Epithelial cell of proximal tubule (primary cell): ENCODE results near the gene C9orf57. TPM values are rescaled to one million over a fixed set of nuclear protein-coding genes. Genes with fewer than 3 reads are reported as not detected.
"Not testable (repeated sequence)": the region's sequence is repeated elsewhere in the genome, so short reads cannot be mapped to it uniquely, and the experiment has no call there.

Experiments
- DNase-seq: peaks from one replicate; pipeline ENCODE4 v3.0.0-alpha.2; 2011; ENCODE audit warnings: low read depth
- H3K4me3 ChIP-seq: 2 replicates; pipeline ENCODE4 v1.5.1; 2011; ENCODE audit warnings: low read depth, mild to moderate bottlenecking, low read length
- total RNA-seq: library from RNA; depleted of rRNA; stranded (reverse); fragments of >200 nt; gene quantifications from 2 replicates; pipeline ENCODE4 v1.2.3, GENCODE V29; 2015
- TF ChIP-seq, protein P1 (sequence below): conservative IDR thresholded peaks from 2 replicates; pipeline ENCODE4 v1.5.1; 2012; ENCODE audit warnings: low read depth, mild to moderate bottlenecking, low read length

Gene C9orf57, protein sequence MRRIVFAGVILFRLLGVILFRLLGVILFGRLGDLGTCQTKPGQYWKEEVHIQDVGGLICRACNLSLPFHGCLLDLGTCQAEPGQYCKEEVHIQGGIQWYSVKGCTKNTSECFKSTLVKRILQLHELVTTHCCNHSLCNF
- total RNA-seq: not detected in 2 replicates

DNA sequence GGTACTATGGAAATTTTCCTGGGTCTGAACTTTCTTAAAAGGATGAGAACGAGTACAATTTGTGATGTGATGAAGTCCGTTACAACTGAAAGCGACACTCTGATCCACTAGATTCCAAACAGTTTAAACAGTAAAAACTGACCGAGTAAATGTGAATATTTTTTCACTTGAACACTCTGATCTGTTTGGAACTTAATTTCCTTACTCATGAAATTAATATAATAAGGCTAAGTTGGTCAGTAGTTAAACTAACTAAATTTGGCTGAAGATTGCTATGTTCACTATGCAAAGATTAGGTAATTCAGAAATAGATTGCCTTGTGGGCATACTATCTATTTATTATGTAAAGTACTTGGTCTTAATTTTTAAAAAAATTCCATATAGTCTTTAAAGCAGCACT lies at the start of gene C9orf57:
C9orf57 (minus strand) TSS at position 101 of the 400 bp plus-strand sequence. CDS start 1,282 bp downstream, outside the sequence.
- H3K4me3 ChIP-seq: no peak within 1 kb of the TSS
- no peak for DNase-seq
- TF ChIP-seq, protein P1, sequence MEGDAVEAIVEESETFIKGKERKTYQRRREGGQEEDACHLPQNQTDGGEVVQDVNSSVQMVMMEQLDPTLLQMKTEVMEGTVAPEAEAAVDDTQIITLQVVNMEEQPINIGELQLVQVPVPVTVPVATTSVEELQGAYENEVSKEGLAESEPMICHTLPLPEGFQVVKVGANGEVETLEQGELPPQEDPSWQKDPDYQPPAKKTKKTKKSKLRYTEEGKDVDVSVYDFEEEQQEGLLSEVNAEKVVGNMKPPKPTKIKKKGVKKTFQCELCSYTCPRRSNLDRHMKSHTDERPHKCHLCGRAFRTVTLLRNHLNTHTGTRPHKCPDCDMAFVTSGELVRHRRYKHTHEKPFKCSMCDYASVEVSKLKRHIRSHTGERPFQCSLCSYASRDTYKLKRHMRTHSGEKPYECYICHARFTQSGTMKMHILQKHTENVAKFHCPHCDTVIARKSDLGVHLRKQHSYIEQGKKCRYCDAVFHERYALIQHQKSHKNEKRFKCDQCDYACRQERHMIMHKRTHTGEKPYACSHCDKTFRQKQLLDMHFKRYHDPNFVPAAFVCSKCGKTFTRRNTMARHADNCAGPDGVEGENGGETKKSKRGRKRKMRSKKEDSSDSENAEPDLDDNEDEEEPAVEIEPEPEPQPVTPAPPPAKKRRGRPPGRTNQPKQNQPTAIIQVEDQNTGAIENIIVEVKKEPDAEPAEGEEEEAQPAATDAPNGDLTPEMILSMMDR: no peak

DNA sequence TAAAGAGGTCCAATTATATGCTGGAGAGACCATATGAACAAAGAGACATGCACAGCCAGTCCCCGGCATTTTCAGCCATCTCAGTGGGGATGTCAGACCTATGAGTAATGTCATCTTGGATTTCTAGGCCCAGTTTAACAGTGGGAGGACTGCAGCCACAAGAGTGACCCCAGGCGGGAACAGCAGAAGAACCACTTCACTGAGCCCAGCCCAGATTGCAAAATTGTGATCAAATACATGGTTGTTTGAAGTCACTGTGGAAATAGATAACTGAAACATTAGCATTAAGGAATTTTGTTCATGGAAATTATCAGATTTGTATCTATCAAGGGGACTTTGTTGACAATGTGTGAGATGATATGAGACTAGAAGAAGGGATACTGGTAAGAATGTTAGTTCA lies 42.1 kb upstream of the C9orf57 start:
- H3K4me3 ChIP-seq: no peak overlapping the region
- no peak for DNase-seq
- TF ChIP-seq, protein P1: no peak

DNA sequence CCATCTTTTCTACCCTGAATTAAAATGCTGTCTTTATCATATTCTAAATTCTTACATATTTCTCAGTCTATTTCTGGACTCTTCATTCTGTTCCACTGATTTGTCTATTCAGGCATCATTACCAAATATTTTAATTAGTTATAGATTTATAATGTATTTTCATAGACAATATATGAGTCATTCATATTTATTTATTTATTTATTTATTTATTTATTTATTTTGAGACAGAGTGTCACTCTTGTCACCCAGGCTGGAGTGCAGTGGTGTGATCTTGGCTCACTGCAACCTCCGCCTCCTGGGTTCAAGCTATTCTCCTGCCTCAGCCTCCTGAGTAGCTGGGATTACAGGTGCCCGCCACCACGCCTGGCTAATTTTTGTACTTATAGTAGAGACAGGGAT lies 35.1 kb upstream of the C9orf57 start:
- DNase-seq, H3K4me3 ChIP-seq: not testable (repeated sequence)

DNA sequence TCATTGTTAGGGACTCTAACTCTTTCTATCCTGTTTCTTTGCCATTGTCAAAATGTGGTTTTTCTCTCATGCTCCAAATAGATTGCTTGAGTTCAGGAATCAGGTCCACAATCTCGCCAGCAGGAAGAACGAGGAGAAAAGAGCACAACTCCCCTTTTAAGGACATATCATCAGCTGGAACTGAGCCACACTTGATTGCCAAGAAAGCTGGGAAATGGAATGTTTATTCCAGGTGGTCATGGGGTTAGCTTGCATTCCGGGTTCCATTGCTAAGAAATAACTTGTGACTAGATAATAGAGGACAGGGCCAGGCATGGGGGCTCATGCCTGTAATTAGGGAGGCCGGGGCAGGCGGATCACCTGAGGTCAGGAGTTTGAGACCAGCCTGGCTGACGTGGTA lies 32.4 kb upstream of the C9orf57 start:
- TF ChIP-seq, protein P1: no peak
- peak; percentile 59 for DNase-seq
- H3K4me3 ChIP-seq: no peak overlapping the region

DNA sequence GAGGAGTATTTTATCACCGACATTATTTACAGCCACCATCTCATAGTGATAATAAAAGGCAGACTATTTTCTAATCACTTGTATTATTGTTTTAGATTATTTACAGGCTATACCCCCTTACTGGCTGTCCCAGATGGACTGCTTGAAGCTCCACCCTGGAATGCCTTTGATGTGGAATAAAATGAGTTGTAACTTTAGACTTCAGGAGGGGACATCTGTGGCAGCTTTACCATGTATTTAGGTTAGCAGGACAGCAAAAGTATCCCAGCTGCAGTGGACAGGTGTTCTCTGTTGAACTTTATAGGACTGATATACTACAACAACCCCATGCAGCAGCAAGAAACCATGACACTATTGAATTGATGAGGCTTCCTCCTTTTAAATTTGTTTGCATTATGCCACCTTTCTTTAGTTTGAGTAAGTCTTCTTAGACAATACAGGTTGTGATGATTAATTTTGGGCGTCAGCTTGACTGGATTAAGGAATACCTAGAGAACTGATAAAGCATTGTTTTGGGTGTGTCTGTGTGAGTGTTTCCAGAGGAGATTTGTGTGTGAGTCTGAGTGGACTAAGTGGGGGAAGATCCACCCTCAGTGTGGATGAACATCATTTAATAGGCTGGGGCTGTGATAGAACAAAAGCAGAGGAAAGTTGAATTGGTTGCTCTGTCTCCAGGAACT lies 29.2 kb upstream of the C9orf57 start:
- TF ChIP-seq, protein P1: no peak

DNA sequence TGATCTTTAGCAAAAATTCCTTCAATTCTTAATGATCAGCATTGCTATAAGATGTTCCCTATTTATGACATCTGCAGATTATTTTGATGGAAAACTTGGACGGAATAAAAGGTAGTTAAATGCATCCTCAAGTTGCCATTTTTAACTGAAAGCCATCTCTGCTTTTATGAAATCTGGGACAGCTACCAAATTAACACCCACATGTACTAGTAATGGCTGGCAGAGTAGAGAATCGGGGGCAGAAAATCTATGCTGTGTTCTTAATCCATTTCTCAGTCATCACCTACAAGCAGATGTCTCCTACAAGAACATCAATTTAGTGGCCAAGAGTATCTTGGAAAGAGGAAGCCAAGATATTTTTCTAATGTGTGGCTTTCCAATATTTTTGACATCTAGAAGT lies 22.1 kb upstream of the C9orf57 start:
- no peak overlapping the region for H3K4me3 ChIP-seq
- TF ChIP-seq, protein P1: no peak
- no peak for DNase-seq

More for the DNA sequence above, 29.2 kb upstream of the C9orf57 start:
- no peak for DNase-seq
- no peak overlapping the region for H3K4me3 ChIP-seq

DNA sequence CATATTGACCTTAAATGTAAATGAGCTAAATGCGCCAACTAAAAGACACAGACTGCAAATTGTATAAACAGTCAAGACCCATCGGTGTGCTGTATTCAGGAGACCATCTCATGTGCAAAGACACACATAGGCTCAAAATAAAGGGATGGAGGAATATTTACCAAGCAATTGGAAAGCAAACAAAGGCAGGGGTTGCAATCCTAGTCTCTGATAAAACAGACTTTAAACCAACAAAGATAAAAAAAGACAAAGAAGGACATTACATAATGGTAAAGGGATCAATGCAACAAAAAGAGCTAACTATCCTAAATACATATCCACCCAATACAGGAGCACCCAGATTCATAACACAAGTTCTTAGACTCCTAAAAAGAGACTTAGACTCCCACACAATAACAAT lies 14.3 kb upstream of the C9orf57 start:
- not testable (repeated sequence) for DNase-seq, H3K4me3 ChIP-seq

DNA sequence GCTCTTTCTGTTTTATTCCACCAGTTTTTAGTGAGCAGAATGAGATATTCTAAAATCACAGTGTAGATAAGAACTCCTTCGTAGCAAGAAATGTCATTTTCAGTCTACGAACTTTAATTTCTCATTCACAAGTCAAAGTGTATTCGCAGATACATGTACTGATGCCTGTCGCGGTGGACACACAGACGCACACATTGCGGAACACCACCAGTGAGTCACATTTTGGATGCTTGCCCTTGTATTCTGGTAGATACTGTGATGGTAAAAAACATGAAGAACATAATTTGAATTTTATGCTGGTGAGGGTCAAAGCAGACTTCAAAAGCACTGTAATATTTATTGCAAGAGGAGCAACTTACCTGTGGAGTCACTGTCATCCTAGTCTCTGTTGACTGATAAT lies 4.7 kb upstream of the C9orf57 start:
- no peak overlapping the region for H3K4me3 ChIP-seq
- DNase-seq: no peak
- TF ChIP-seq, protein P1: no peak
